Common myeloid progenitor, CD34-positive (primary cell): ENCODE results near the gene HUWE1.
A peak's percentile ranks its signal among the peaks of the same experiment; 100 is the strongest.
"Not testable (repeated sequence)": the region's sequence is repeated elsewhere in the genome, so short reads cannot be mapped to it uniquely, and the experiment has no call there.

Experiments used
- CTCF ChIA-PET: fragments of 350-600 bp; sonication (Branson Sonifier 250); formaldehyde crosslinking; loops from one replicate; lab custom pipeline; 2021; ENCODE audit warnings: antibody characterized with exemption; lab: Charles Lee
- POLR2A ChIA-PET: fragments of 350-600 bp; sonication (Branson Sonifier 250); formaldehyde crosslinking; loops from one replicate; lab custom pipeline; 2021; ENCODE audit warnings: antibody characterized with exemption; lab: Charles Lee
- DNase-seq, 3 donors: peaks; one replicate each; pipeline versions ENCODE4 v3.0.0 to v3.0.0-alpha.2; 2013
- H3K27ac ChIP-seq, 2 experiments: 1 replicate in 1 of 2; 2 replicates in 1 of 2; pipeline ENCODE4 v1.7.0; 2013; ENCODE audit warnings: inconsistent platforms in 2 of 2, low read length in 2 of 2, mild to moderate bottlenecking in 2 of 2, low read depth in 1 of 2, moderate library complexity in 1 of 2; ENCODE audit not compliant: severe bottlenecking in 2 of 2, insufficient read depth in 1 of 2, poor library complexity in 1 of 2
- H3K27me3 ChIP-seq, 5 experiments: replicated peaks in 2 of 5; 1 replicate in 3 of 5; 2 replicates in 2 of 5; pipeline versions ENCODE4 v1.6.1 to v1.7.0; 2013; ENCODE audit warnings: low read length in 4 of 5, mild to moderate bottlenecking in 2 of 5, moderate library complexity in 2 of 5, inconsistent platforms in 1 of 5; ENCODE audit not compliant: insufficient read depth in 5 of 5, control insufficient read depth in 4 of 5
- H3K36me3 ChIP-seq, 4 experiments: 1 replicate in 2 of 4; 2 replicates in 2 of 4; pipeline versions ENCODE4 v1.6.1 to v1.7.0; 2013; ENCODE audit warnings: low read length in 3 of 4, control low read depth in 1 of 4, mild to moderate bottlenecking in 1 of 4; ENCODE audit not compliant: control insufficient read depth in 4 of 4, insufficient read depth in 4 of 4
- H3K4me1 ChIP-seq, 4 experiments: 1 replicate in 3 of 4; 2 replicates in 1 of 4; pipeline versions ENCODE4 v1.6.1 to v1.7.1; 2013; ENCODE audit warnings: low read length in 3 of 4, mild to moderate bottlenecking in 3 of 4, control low read depth in 1 of 4, inconsistent platforms in 1 of 4, moderate library complexity in 1 of 4; ENCODE audit not compliant: control insufficient read depth in 4 of 4, insufficient read depth in 4 of 4; ENCODE audit errors: control extremely low read depth in 1 of 4
- H3K4me3 ChIP-seq, 7 experiments: 1 replicate in 4 of 7; 2 replicates in 3 of 7; pipeline versions ENCODE4 v1.5.1 to v1.7.0; 2013; ENCODE audit warnings: mild to moderate bottlenecking in 7 of 7, low read length in 6 of 7, moderate library complexity in 6 of 7, inconsistent platforms in 2 of 7, low read depth in 2 of 7, control low read depth in 1 of 7; ENCODE audit not compliant: insufficient read depth in 4 of 7, control insufficient read depth in 1 of 7; ENCODE audit errors: extremely low read depth in 1 of 7
- H3K9me3 ChIP-seq, 5 experiments: 1 replicate in 4 of 5; 2 replicates in 1 of 5; pipeline versions ENCODE4 v1.6.1 to v1.7.1; 2013; ENCODE audit warnings: low read length in 4 of 5, mild to moderate bottlenecking in 2 of 5, inconsistent platforms in 1 of 5, low read depth in 1 of 5, moderate library complexity in 1 of 5; ENCODE audit not compliant: control insufficient read depth in 4 of 5, insufficient read depth in 2 of 5; ENCODE audit errors: control extremely low read depth in 1 of 5
- WGBS: methylation state at CpG from one replicate; pipeline ENCODE4 v1.1.5; 2013; ENCODE audit not compliant: insufficient coverage; 5-methylcytosine and 5-hydroxymethylcytosine counted together

HUWE1 gene

DNA sequence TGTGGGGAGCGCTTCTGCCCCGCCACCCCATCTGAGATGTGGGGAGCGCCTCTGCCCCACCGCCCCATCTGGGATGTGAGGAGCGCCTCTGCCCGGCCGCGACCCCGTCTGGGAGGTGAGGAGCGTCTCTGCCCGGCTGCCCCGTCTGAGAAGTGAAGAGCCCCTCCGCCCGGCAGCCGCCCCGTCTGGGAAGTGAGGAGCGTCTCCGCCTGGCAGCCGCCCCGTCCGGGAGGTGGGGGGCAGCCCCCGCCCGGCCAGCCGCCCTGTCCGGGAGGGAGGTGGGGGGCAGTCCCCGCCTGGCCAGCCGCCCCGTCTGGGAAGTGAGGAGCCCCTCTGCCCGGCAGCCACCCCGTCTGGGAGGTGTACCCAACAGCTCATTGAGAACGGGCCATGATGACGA is 35.1 kb upstream of the HUWE1 start:
- H3K4me1 ChIP-seq = peaks cover 0 to 14% (median 5%) of the 10 kb centered on the region in 4 experiments
- H3K27ac ChIP-seq, H3K36me3 ChIP-seq, DNase-seq, H3K9me3 ChIP-seq, CTCF ChIA-PET, POLR2A ChIA-PET, H3K4me3 ChIP-seq, H3K27me3 ChIP-seq: not testable (repeated sequence)
- 87% methylated on average over 11 of the region's 32 CpGs for WGBS

DNA sequence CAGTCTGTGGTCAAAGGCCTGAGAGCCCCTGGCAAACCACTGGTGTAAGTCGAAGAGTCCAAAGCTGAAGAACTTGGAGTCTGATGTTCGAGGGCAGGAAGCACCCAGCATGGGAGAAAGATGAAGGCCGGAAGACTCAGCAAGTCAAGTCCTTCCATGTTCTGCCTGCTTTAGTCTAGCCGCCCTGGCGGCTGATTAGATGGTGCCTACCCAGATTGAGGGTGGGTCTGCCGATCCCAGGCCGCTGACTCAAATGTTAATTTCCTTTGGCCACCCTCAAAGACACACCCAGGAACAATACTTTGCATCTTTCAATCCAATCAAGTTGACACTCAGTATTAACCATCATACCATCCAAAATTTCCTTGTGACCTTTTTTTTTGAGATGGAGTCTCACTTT is 33.1 kb upstream of the HUWE1 start:
- H3K27ac ChIP-seq, H3K4me3 ChIP-seq, POLR2A ChIA-PET, H3K9me3 ChIP-seq, DNase-seq, CTCF ChIA-PET, H3K27me3 ChIP-seq, H3K36me3 ChIP-seq: not testable (repeated sequence)
- peaks cover 0 to 32% (median 23%) of the 10 kb centered on the region in 4 experiments for H3K4me1 ChIP-seq
- WGBS = 77% methylated on average over 7 of the region's 7 CpGs

DNA sequence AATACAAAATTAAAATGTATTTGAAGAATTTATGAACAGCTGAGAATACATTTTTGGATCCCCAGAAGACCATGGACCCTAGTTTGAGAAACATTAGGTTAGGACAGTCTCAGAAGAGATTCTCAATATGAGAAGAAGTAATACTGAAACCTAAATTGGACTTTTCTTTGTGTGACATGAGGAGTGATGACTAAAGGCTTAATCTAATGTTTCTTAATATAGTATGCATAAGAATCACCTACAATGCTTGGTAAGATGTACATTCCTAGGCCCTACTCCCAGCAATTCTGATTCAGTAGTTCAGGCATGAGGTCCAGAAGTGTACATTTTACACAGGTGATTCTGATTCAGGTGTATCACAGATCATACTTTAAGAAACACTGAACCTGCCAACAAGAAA is 31.6 kb upstream of the HUWE1 start:
- CTCF ChIA-PET = no interaction called here
- no peaks in the 10 kb centered on the region for H3K36me3 ChIP-seq
- POLR2A ChIA-PET = no interaction called here
- no peak for DNase-seq
- no peaks in the 10 kb centered on the region for H3K27me3 ChIP-seq
- H3K9me3 ChIP-seq = peaks cover 0 to 4% (median 0%) of the 10 kb centered on the region in 5 experiments
- H3K4me3 ChIP-seq = no peak overlapping the region
- H3K27ac ChIP-seq = no peak overlapping the region
- H3K4me1 ChIP-seq = peaks cover 0 to 46% (median 30%) of the 10 kb centered on the region in 4 experiments

DNA sequence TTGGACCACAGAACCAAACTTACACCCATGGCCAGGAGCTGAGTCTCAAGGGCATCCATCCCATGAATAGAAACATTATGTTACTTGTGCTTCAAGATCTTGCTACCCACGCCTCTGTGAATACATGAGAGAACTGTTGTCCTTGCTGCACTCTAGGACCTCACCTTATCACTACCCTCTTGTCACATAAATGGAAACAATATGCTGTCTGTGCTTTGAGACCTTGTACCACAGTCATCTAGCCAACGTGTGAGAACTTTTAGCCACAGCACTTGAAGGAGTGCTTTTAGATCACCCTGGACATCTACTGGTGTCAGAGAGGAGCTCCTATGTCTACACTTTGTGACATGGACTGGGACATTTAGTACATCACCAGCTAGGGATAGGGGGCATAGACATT is 30.7 kb upstream of the HUWE1 start:
- Histone ChIP-seq H3K4me3 (no peak overlapping the region), H3K36me3 (no peaks in the 10 kb centered on the region), H3K4me1 (peaks cover 0 to 46% (median 30%) of the 10 kb centered on the region in 4 experiments), H3K9me3 (peaks cover 0 to 4% (median 0%) of the 10 kb centered on the region in 5 experiments), H3K27me3 (no peaks in the 10 kb centered on the region), H3K27ac (no peak overlapping the region)
- CTCF ChIA-PET = interaction anchor here (1.3 kb wide), 1 partner anchor 59 kb away, joined by 3 read pairs; no protein-coding TSS in a partner anchor
- 72% methylated on average over 2 of the region's 2 CpGs for WGBS
- POLR2A ChIA-PET = no interaction called here
- DNase-seq = no peak

DNA sequence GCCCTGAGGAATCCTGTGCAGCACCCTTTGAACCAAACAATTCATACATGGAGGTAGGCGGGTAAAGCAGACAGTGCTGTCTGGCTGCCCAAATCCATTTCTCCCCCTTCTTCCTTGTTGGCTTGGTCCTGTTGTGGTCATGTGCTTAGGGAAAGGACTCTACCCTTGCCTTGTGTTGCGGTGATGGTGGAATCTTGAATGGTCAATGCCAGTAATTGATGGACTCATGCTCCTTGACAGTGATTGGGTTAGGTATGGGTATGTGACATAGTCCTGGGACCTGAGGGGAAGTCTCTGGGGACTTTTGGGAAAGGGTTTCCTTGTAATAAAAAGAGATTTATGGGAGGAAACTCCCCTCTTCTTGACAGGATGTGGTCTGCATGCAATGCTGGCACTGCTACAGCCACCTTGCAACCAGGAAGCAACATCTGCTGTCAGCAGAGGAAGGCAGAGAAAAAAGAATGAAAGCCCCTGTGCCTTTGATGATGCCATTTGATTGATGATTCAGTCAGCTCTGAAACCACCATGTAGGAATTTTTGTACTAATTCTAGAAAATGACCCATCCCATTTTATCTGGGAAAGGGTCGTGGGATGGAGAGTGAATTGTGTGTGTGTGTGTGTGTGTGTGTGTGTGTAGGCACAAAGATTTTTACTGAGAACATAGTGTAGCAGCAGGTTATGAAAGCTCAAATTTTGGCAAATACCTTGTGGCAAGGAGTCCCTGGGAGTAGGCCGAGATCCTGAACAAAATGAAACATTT is 30.0 kb upstream of the HUWE1 start:
- H3K9me3 ChIP-seq = peaks cover 0 to 4% (median 0%) of the 10 kb centered on the region in 5 experiments
- no peak overlapping the region for H3K27ac ChIP-seq
- H3K27me3 ChIP-seq = no peaks in the 10 kb centered on the region
- ChIA-PET POLR2A (interaction anchor here (0.6 kb wide), 1 partner anchor 9 kb away, joined by 3 read pairs; no protein-coding TSS in a partner anchor), CTCF (interaction anchor here (1.3 to 2.2 kb wide), 2 partner anchors 30 to 60 kb away, joined by 3 to 8 read pairs; partner anchors contain the start of gene HUWE1)
- DNase-seq = peak; percentile 44 to 91 (median 89)
- peak overlapping the region in 1 of 7 experiments; percentile 16 for H3K4me3 ChIP-seq
- H3K36me3 ChIP-seq = no peaks in the 10 kb centered on the region
- WGBS = 54% methylated on average over 3 of the region's 4 CpGs
- peaks cover 0 to 46% (median 30%) of the 10 kb centered on the region in 4 experiments for H3K4me1 ChIP-seq

DNA sequence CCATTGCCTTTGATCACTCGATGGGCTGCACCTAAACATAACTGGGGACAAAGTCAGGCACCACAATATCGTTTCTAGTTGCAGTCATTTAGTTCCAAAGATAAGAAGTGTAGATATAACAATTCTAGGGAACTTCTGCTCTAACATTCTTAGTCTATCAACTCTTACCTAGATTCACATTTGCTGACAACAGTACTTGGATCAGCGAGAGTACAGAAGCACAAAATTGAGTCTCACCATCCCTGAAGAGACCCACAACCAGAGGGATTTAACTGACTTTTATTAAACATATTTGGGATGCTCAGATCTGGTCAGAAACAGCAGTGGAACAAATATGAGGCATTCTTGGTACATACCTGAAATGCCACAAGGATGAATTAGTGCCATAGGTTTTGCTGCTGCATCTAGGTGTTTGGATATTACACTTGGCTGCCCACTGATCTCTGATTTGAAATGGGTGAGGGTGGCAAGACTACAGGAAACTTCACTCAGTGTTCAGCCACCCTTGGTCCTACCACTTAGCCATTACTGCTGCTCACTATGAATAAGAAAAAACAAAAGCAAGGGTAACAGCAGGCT is 28.9 kb upstream of the HUWE1 start:
- DNase-seq = no peak
- ChIA-PET CTCF (interaction anchor here (0.9 to 2.2 kb wide), 3 partner anchors 29 to 118 kb away, joined by 3 to 8 read pairs (median 4); partner anchors contain the start of gene HUWE1), POLR2A (no interaction called here)
- Histone ChIP-seq H3K27ac (peak overlapping the region in 1 of 2 experiments; percentile 36), H3K4me3 (peak overlapping the region in 1 of 7 experiments; percentile 17), H3K27me3 (no peaks in the 10 kb centered on the region), H3K9me3 (peaks cover 0 to 4% (median 0%) of the 10 kb centered on the region in 5 experiments), H3K36me3 (no peaks in the 10 kb centered on the region), H3K4me1 (peaks cover 0 to 46% (median 30%) of the 10 kb centered on the region in 4 experiments)
- no CpG with 5 or more reads among the region's 3 CpGs for WGBS
